Activated CD4-positive, CD25-positive, alpha-beta regulatory T cell treated with anti-CD3 and anti-CD28 coated beads, Interleukin-2, amount 50 U/mL, for 24 hours (primary cell): Measurements from ENCODE around the gene CRHBP.
A peak's percentile ranks its signal among the peaks of the same experiment; 100 is the strongest.
"Not testable (repeated sequence)": the region's sequence is repeated elsewhere in the genome, so short reads cannot be mapped to it uniquely, and the experiment has no call there.

Source experiments
- ATAC-seq, 2 donors: fragments of 150-1000 bp; cut with Tn5 transposase; one replicate each; pipeline ENCODE4 v1.10.0; 2021; ENCODE audit warnings: mild to moderate bottlenecking in 1 of 2, moderate library complexity in 1 of 2

The CRHBP gene, protein sequence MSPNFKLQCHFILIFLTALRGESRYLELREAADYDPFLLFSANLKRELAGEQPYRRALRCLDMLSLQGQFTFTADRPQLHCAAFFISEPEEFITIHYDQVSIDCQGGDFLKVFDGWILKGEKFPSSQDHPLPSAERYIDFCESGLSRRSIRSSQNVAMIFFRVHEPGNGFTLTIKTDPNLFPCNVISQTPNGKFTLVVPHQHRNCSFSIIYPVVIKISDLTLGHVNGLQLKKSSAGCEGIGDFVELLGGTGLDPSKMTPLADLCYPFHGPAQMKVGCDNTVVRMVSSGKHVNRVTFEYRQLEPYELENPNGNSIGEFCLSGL

GRCh38 chr5:76952795-76953536 is at the start of gene CRHBP:
CRHBP (plus strand) TSS chr5:76953045; CDS start chr5:76953135, 90 bp downstream.
- ATAC-seq = no peak

DNA sequence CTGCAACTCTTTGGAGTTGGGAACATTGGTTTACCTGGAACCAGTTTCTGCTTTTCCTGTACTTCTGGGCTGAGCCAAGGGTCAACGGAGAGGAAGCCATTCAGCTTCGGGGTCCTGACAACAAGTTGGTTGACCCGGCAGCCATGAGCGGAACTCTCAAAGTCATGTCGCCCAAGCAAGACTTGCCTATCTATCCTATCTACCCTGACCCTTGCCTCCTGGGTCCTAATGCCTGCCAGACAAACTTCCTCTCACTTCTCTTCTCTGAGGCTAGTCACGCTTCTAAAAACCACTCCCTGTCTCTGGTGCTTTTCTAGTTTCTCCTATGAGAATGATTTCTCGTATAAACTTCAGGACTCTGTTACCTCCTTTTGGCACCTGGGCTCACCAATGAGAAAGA is 44.7 kb upstream of the CRHBP start:
- ATAC-seq = no peak

- not testable (repeated sequence) for ATAC-seq
These were observed 42.4 kb upstream of the CRHBP start for GRCh38 chr5:76910344-76910933.

GRCh38 chr5:76914671-76915070 is 38.2 kb upstream of the CRHBP start:
- ATAC-seq = not testable (repeated sequence)

- no peak for ATAC-seq
These were observed 34.3 kb upstream of the CRHBP start for GRCh38 chr5:76918539-76918938.

- ATAC-seq = no peak
These were observed 32.4 kb upstream of the CRHBP start for GRCh38 chr5:76920491-76920890.

DNA sequence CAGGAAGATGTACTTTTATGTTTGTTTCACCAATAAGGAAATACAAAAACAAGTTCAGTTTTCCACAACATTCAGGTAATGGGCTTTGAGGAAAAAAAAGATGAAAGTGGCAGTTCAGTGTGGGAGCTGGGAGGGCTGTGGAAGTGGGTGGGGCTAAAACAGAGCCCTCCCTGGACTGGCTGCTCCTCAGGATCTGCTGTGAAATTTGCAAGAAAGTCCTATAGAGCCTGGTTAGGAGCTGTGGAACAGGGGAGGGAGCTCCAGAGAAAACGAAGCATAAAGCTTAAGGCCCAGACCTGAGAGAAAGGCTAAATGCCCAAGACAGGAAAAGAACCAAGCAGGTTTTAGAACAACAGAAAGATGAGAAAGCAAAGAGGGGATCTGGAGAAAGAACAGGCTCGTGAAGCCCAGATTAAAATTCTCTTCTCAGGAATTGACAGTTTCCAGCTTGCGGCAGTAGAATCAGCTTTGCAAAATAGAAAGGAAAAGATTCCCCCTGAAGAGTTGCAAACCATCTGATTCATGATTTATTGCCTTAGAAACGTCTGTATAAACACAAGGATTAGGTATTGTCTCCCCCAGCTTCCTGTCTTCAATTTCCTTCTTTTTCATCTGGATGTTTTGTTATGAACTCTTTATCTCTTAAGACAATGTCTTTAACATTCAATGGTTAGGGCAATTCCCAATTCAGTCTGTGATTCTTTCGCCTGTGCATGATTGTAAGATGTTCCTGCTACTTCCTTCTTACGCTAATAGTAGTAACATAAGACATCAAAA is 26.3 kb upstream of the CRHBP start:
- no peak for ATAC-seq

DNA sequence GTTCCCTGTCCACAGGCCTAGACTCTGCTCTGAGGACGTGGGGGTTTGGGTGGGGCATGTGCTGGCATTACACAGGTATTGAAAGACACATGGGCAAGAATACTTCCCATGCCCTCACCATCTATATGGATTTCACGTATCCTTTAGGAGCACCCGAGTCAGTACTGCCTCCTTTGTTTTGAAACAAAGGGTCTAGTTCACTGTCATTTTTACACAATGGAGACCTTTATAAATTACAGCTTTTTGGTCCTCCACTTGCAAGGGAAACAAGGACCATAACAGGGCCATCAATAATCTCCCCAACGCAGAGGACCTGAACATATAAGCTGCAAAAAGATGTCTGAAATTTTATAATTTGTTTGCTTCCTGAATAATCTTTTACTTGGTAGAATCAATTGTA is 24.9 kb upstream of the CRHBP start:
- no peak for ATAC-seq

DNA sequence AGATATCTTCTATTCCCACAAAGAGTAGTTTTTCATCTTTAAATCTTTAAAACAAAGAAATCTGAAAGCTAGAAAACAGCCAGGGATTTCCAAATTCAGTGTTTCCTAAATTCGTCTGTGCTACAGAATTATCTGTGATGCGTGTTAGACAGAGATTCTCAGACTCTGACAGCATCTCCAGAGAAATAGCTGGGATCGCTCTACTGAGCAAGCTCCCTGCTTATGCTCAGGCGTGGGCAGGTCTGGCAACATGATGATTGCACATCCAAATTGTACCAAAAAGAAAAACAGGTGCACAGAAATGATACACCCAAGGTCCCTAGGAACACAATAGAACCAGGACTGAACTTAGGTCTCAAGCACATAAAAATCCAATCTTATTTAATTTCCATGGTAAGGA is 22.8 kb upstream of the CRHBP start:
- ATAC-seq = no peak

DNA sequence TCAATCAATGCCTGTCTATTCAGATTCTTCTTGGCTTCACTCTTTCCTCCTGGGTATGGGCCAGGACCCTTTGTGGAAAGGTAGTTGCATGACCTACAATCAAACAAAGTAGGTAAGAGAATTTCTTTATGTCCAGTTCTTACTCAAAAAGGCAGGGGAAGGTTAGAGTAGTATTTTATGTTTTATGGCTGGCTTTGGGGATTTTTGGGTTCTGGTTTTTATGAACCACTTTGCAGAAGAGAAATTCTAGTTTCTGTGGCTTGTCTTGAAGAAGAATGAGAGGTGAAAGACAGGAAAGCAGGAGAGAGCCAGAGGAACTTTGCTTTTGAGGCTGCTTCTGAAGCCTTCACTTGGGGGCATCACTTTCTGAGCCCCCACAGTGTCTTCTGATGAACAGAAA is 14.7 kb upstream of the CRHBP start:
- ATAC-seq = no peak

DNA sequence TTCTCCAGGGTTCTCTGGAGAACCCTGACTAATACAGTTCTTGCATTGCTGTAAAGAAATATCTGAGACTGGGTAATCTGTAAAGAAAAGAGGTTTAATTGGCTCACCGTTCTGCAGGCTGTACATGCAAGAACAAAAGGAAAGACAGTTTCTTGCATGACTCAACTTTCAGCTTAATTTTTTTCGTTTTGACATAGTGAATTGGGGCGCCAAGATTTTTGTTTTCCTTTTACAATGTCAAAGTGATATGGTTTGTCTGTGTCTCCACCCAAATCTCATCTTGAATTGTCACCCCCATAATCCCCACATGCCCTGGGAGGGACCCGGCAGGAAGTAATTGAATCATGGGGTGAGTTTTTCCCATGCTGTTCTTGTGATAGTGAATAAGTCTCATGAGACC is 11.8 kb upstream of the CRHBP start:
- ATAC-seq = peak in 1 of 2 donors; percentile 13

GRCh38 chr5:76941442-76941841 is 11.4 kb upstream of the CRHBP start:
- ATAC-seq = no peak

DNA sequence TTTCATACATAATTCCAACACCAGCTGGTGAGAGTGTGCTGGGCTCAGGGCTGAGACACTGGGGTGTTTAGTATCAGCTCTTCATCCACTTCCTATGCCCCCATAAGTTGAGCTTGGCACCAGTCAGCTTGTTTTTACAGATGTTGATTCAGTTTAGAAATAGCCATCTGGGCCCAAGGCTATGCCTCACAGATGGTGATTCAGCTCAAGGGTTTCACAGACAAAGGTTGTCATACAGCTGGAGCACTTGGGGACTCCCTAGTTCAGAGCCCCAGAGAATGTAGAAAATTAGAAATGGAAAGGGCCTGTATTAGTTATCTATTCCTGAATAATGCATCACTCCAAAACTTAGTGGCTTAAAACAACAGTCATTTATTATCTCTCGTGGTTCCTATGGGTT is 10.3 kb upstream of the CRHBP start:
- ATAC-seq = no peak

DNA sequence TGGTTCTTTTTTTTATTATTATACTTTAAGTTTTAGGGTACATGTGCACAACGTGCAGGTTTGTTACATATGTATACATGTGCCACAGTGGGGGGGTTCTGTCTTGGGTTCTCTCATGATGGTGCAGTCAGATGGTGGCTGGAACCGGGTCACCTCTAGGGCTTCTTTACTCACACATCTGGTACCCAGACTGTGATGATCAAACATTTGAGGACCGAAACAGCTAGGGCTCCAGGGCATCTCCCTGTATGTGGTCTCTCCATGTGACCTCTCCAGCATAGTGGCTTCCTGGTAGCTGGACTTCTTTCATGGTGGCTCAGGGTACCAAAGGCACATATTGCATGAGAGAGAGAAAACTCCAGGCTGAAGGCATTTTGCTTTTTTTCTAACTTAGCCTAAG is 9.8 kb upstream of the CRHBP start:
- ATAC-seq = peak in 1 of 2 donors; percentile 10

GRCh38 chr5:76944638-76945037 is 8.2 kb upstream of the CRHBP start:
- ATAC-seq = no peak

DNA sequence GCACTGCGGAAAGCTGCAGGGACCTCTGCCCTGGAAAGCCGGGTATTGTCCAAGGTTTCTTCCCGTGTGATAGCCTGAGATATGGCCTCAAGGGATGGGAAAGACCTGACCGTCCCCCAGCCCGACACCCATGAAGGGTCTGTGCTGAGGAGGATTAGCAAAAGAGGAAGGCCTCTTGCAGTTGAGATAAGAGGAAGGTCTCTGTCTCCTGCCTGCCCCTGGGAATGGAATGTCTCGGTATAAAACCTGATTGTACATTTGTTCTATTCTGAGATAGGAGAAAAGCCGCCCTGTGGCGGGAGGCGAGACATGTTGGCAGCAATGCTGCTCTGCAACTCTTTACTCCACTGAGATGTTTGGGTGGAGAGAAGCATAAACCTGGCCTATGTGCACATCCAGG is 7.6 kb upstream of the CRHBP start:
- ATAC-seq = not testable (repeated sequence)

DNA sequence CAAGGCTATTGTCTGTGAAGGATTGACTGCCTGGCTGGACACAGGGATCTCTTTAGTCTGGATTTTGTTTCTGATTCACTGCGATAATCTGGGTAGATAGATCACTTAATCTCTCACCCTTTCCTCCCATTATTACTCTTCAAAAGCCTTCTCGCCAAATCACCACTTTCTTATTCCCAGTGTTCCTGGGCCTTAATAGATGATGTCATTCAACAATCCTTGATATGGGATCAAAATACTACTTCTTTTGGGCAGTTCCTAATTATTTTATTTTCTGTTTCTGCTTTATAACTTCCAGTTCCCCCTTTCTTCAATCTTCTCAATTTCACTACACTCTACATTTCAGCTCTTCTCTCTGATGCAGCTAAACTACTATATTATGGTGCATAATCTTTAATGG is 6.8 kb upstream of the CRHBP start:
- ATAC-seq = no peak

DNA sequence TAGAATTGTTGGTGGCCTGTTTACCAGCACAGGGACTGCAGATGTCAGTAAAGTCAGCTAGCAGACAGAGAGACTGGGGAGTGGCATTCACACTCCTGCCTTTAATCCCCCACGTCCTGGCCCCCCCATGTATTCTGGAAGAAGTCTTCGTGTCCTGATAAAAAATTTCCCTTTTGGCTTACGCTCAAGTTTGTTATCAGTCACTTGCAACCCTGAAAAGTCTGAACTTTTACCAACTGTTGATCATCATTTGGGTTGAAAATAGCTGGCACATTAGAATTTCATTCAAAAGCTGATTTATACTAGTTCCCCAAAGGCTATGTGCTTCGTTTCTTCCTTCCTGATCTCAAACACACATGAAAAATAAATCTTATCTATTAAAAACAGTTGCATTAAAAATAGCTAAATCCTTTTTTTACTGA is 5.8 kb upstream of the CRHBP start:
- ATAC-seq = no peak

DNA sequence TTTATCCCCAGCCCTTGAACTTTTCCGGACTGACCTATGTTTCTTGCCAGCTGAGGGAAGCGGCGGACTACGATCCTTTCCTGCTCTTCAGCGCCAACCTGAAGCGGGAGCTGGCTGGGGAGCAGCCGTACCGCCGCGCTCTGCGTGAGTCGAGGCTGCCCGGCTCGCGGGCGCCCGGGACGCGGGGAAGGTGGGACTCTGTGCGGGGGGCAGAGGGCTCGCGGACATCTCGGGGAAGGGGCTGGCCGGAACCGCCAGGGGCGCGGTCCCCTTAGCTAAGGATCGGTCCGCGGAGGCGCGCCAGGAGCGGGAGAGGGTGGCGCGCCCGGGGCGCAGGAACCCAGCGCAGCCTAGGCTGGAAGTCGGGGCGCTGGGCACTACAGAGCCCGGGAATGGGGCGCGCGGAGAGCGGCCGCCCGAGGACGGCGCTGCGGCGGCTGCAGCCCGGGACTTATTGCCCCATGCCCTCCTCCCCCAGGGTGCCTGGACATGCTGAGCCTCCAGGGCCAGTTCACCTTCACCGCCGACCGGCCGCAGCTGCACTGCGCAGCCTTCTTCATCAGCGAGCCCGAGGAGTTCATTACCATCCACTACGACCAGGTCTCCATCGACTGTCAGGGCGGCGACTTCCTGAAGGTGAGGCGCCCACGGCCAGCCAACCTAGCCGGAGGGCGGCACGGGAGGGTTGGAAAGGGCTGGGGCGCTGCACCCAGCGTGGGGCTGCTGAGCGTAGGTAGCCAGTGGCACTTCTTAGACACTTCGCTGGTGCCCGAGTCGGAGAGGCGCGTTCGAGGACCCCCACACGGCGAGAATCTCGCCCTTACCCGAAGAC is 922 bp downstream of the CRHBP start:
- peak in 1 of 2 donors; percentile 21 for ATAC-seq

DNA sequence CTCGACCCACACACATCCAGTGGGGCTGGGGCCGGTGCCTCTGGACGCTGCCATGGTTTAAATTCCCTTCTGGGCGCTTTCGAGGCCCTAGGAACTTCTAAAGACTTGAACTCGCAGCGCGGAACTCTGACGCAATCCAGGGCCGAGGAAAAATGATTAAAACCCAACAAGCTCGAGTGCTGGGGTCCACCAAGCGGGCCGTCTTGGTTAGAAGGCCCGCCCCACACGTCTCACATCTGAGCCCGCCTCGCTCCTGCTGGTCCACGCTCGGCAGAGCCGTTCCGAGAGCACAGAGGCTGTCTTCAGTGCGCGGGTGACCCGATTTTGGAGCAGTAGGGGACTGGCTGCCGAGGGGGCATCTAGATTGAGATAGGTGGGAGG is 1.5 kb downstream of the CRHBP start:
- ATAC-seq = no peak

- ATAC-seq = no peak
These were observed 3.2 kb downstream of the CRHBP start for GRCh38 chr5:76956033-76956432.
